AG04450 (cell line): Measurements from ENCODE around the gene ADAT3. TPM values are rescaled to one million over a fixed set of nuclear protein-coding genes. Genes with fewer than 3 reads are reported as not detected.

Experiments
- CTCF ChIA-PET: fragments of 300-600, 350-600 bp; formaldehyde crosslinking; extraction: SDS; loops from one replicate; lab custom pipeline; 2022; ENCODE audit warnings: antibody characterized with exemption, inconsistent platforms; lab: Charles Lee
- POLR2A ChIA-PET: fragments of 350-600 bp; formaldehyde crosslinking; extraction: SDS; loops from one replicate; lab custom pipeline; 2021; ENCODE audit warnings: antibody characterized with exemption, inconsistent platforms; lab: Yijun Ruan, JAX
- DNase-seq: peaks from one replicate; pipeline ENCODE4 v3.0.0-alpha.2; 2011; ENCODE audit warnings: low read depth, low spot score
- H3K27ac ChIP-seq: one replicate; pipeline ENCODE4 v1.5.1; 2012; ENCODE audit warnings: low read depth, low read length, control low read depth
- H3K27me3 ChIP-seq: one replicate; pipeline ENCODE4 v1.6.0; 2012; ENCODE audit warnings: low read length; ENCODE audit not compliant: control insufficient read depth, insufficient read depth
- H3K4me3 ChIP-seq: 2 replicates; pipeline ENCODE4 v1.5.1; 2011; ENCODE audit warnings: mild to moderate bottlenecking, low read depth, low read length, control low read depth
- H3K9me3 ChIP-seq: 2 replicates; pipeline ENCODE4 v1.5.1; 2012; ENCODE audit warnings: low read length; ENCODE audit not compliant: control insufficient read depth, insufficient read depth
- polyA plus RNA-seq: library from polyadenylated mRNA; depleted of rRNA; stranded (reverse); fragments of >200 nt; gene quantifications from 2 replicates; pipeline ENCODE4 v1.2.3, GENCODE V29; 2011; rRNA removed
- TF ChIP-seq, protein P1 (sequence below): IDR thresholded peaks from 2 replicates; pipeline ENCODE4 v1.5.1; 2011; ENCODE audit warnings: low read depth, low read length, control low read depth, inconsistent platforms

ADAT3 gene
- polyA plus RNA-seq, 1 experiment = 0.35 TPM

DNA sequence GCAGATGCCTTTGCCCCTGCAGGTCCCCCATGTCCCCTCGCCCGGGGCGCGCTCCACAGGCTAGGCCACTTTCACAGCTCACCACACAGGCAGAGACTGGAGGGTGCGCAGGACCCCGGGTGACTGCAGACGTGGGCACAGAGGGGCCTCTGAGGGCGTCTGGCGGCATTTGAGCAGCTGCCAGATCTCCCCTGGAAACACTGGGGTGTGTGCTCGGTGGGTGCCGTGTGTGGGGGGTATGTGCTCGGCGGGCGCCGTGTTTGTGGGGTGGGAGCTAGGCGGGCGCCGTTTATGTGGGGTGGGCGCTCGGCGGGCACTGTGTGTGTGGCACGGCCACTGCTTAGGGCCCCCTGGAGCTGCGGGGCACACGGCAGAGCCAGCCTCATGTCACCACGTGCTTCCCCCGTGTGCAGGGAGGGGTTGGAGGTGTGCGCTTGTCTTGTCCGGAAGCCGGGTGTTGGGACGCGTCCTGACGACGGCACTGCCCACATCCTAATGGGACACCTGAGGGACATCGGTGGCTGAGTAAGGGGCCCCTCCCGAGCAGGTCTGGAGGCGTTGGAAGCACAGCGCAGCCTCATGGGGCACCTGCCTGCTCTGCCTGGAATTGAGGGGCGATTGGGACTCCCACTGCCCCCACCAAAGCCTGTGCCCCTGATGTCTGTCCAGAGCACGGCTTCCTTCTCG is 52.5 kb downstream of the ADAT3 start:
- ChIA-PET CTCF (no interaction called here), POLR2A (interaction anchor here (0.8 kb wide), 1 partner anchor 12 kb away, joined by 3 read pairs; no protein-coding TSS in a partner anchor)
- H3K4me3 ChIP-seq = no peak overlapping the region
- H3K9me3 ChIP-seq = no peaks in the 10 kb centered on the region; the same call in 1 of the 2 replicates
- H3K27me3 ChIP-seq = no peaks in the 10 kb centered on the region
- no peak for DNase-seq
- TF ChIP-seq, protein P1, sequence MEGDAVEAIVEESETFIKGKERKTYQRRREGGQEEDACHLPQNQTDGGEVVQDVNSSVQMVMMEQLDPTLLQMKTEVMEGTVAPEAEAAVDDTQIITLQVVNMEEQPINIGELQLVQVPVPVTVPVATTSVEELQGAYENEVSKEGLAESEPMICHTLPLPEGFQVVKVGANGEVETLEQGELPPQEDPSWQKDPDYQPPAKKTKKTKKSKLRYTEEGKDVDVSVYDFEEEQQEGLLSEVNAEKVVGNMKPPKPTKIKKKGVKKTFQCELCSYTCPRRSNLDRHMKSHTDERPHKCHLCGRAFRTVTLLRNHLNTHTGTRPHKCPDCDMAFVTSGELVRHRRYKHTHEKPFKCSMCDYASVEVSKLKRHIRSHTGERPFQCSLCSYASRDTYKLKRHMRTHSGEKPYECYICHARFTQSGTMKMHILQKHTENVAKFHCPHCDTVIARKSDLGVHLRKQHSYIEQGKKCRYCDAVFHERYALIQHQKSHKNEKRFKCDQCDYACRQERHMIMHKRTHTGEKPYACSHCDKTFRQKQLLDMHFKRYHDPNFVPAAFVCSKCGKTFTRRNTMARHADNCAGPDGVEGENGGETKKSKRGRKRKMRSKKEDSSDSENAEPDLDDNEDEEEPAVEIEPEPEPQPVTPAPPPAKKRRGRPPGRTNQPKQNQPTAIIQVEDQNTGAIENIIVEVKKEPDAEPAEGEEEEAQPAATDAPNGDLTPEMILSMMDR = no peak
- no peak overlapping the region for H3K27ac ChIP-seq

DNA sequence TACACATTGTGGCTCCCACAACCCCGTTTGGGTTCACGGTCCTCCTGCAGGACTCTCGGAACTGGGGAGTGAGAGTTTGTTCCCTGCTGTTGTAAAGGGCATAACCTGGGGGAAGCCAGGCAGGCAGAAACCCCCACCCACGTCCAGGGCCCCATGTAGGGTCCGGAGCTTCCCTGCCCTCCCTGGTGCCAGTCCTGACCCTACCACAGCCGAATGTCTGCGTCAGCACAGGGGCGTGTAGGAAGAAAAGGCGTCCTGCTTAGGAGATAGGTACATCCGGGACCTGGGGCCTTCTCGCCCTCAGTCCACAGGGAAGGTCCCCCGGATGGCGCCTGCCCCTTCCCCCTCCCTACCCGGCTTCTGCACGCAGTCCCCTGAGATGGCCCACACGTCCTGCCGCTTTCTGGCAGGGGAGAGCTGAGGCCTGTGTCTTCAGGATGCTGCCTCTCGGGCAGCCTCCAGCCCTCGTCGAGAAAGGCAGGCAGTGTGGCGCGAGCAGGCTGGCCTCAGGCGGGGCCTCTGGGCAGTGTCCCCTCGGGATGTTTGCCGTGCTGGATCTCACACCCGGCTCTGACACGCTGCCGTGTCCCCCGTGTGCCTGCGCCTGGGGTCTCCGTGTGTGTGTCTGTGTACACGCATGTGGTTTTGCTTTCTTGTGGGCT is 54.9 kb downstream of the ADAT3 start:
- CTCF ChIA-PET = no interaction called here
- no peak overlapping the region for H3K4me3 ChIP-seq
- POLR2A ChIA-PET = no interaction called here
- no peaks in the 10 kb centered on the region for H3K27me3 ChIP-seq
- no peak overlapping the region for H3K27ac ChIP-seq
- TF ChIP-seq, protein P1 = no peak
- no peak for DNase-seq
- H3K9me3 ChIP-seq = no peaks in the 10 kb centered on the region

DNA sequence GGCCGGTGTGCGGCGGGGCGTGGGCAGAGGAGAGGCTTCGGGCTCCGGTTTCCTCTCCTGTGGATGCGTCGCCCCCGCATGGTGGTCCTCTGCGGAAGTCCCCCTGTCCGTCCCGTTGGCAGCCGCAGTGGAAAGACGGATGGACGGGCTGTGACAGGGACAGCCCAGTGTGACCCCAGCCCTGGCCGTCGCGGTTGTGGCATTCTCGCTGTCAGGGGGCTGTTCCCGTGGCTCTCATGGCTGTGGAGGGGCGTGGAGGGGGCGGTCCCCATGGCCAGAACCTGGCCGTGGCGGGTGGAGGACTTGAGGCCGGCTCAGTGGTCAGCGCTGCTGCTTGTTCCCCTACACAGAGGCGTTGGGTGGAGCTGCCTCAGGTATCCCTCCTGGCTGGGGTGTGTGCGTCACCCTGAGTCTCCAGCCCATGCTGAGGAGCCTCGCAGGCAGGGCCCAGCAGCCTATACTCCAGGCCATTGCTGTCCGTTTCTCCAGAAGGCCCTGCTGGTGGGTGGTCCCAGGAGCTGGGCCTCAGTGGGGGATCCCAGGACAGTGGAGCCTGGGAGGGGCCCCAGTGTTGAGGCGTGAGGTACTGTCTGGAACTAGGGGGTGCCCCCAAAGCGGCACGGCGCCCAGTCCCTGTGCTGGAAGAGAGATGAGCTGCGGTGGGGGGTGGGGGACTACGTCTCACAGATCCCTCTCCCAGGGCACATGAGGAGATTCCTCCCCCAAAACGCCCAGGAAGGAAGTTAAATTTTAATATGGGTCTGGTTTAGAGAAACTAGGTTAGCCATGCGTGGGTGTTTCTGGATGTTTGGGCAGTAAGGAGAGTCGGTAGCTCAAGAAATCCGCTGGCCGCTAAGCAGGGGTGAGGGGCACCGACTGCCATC is 56.0 kb downstream of the ADAT3 start:
- H3K27me3 ChIP-seq = no peaks in the 10 kb centered on the region
- no peaks in the 10 kb centered on the region for H3K9me3 ChIP-seq
- CTCF ChIA-PET = no interaction called here
- TF ChIP-seq, protein P1 = no peak
- POLR2A ChIA-PET = no interaction called here
- DNase-seq = no peak
- H3K4me3 ChIP-seq = no peak overlapping the region
- no peak overlapping the region for H3K27ac ChIP-seq

DNA sequence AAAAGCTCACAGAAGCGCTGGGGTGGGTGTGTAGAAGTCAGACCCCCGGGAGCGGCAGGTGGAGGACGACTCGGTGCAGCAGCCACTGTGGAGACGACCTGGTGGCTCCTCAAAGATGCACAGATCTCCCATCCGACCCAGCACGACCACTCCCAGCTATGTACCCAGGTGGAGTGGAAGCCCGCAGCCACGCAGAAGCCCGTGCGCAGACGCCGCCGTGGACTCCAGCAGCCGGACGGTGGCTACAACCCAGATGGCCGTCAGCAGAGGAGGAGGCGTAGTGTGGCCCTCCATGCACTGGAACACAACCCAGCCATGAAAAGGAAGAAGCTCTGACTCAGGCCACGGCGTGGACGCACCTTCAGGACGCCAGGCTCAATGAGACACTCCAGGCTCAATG is 57.5 kb downstream of the ADAT3 start:
- POLR2A ChIA-PET = no interaction called here
- Histone ChIP-seq H3K4me3 (no peak overlapping the region), H3K27ac (no peak overlapping the region), H3K27me3 (no peaks in the 10 kb centered on the region), H3K9me3 (no peaks in the 10 kb centered on the region)
- CTCF ChIA-PET = no interaction called here
- no peak for DNase-seq
- TF ChIP-seq, protein P1 = no peak

Other genes with a start within 250 kb of the ADAT3 start
- gene ONECUT3, start 151.9 kb upstream of the ADAT3 start, polyA plus RNA-seq = not detected in 2 replicates
- 2.7 and 2.8 TPM in 2 replicates for gene ATP8B3, start 93.1 kb upstream of the ADAT3 start, polyA plus RNA-seq
- 5.4 and 8.4 TPM in 2 replicates for gene REXO1, start 56.9 kb upstream of the ADAT3 start, polyA plus RNA-seq
- gene KLF16, start 41.8 kb upstream of the ADAT3 start, polyA plus RNA-seq = 3.4 and 4.4 TPM in 2 replicates
- 30.8 and 54.5 TPM in 2 replicates for gene ABHD17A, start 19.9 kb upstream of the ADAT3 start, polyA plus RNA-seq
- gene SCAMP4, start within 50 bp of the ADAT3 start, polyA plus RNA-seq = 6.7 and 10.7 TPM in 2 replicates
- gene CSNK1G2, start 35.8 kb downstream of the ADAT3 start, polyA plus RNA-seq = 22.9 and 32.0 TPM in 2 replicates
- 25.5 and 46.5 TPM in 2 replicates for gene BTBD2, start 110.3 kb downstream of the ADAT3 start, polyA plus RNA-seq
- 31.1 and 35.4 TPM in 2 replicates for gene MKNK2, start 145.8 kb downstream of the ADAT3 start, polyA plus RNA-seq
- 20.5 and 25.3 TPM in 2 replicates for gene MOB3A, start 190.9 kb downstream of the ADAT3 start, polyA plus RNA-seq
- 0.56 and 0.84 TPM in 2 replicates for gene IZUMO4, start 191.5 kb downstream of the ADAT3 start, polyA plus RNA-seq
- gene AP3D1, start 246.2 kb downstream of the ADAT3 start, polyA plus RNA-seq = 68.2 and 94.4 TPM in 2 replicates